Heart left ventricle (tissue), 16 donors: ENCODE measurements around the gene EYS. TPM values are rescaled to one million over a fixed set of nuclear protein-coding genes. Genes with fewer than 3 reads are reported as not detected.

ENCODE experiments used
- ATAC-seq, 4 donors: fragments of 200-7000 bp; cut with Tn5 transposase; one replicate each; pipeline ENCODE4 v1.9.1; 2020 to 2022; ENCODE audit warnings: moderate library complexity in 4 of 4, mild to moderate bottlenecking in 3 of 4, moderate number of reproducible peaks in 1 of 4
- DNase-seq, 5 donors: peaks; one replicate each; pipeline ENCODE4 v3.0.0-alpha.2; 2020
- H3K27ac ChIP-seq, 12 donors: fragments of 200-600 bp; sonication (generic) in 4 of 12; one replicate each; pipeline versions ENCODE4 v1.5.0 to v1.8.0; 2016 to 2022; ENCODE audit warnings: mild to moderate bottlenecking in 2 of 12
- H3K27me3 ChIP-seq, 9 donors: fragments of 200-600 bp; sonication (generic) in 2 of 9; one replicate each; pipeline versions ENCODE4 v1.5.1 to v1.8.0; 2016 to 2022; ENCODE audit warnings: mild to moderate bottlenecking in 3 of 9
- H3K36me3 ChIP-seq, 9 donors: fragments of 200-600 bp; sonication (generic) in 2 of 9; one replicate each; pipeline versions ENCODE4 v1.5.0 to v1.8.0; 2018 to 2022; ENCODE audit warnings: mild to moderate bottlenecking in 2 of 9
- H3K4me1 ChIP-seq, 12 donors: fragments of 200-600 bp; sonication (generic) in 4 of 12; one replicate each; pipeline versions ENCODE4 v1.5.0 to v1.8.0; 2016 to 2022; ENCODE audit warnings: mild to moderate bottlenecking in 3 of 12
- H3K4me3 ChIP-seq, 12 donors: fragments of 200-600 bp; sonication (generic) in 4 of 12; one replicate each; pipeline versions ENCODE4 v1.5.0 to v1.8.0; 2017 to 2022; ENCODE audit warnings: mild to moderate bottlenecking in 9 of 12, moderate library complexity in 4 of 12
- H3K9me3 ChIP-seq, 12 donors: fragments of 200-600 bp; sonication (generic) in 4 of 12; one replicate each; pipeline versions ENCODE4 v1.5.0 to v1.8.0; 2016 to 2022; ENCODE audit warnings: mild to moderate bottlenecking in 1 of 12
- CTCF ChIP-seq, 12 donors: fragments of 200-600 bp; sonication (generic) in 4 of 12; IDR thresholded peaks; one replicate each; pipeline versions ENCODE4 v1.5.0 to v1.8.0; 2018 to 2022; ENCODE audit warnings: antibody characterized with exemption in 12 of 12, mild to moderate bottlenecking in 5 of 12
- POLR2A ChIP-seq, 2 donors: fragments of 450-650 bp; IDR thresholded peaks; one replicate each; pipeline ENCODE4 v1.6.1; 2017; ENCODE audit warnings: antibody characterized with exemption in 2 of 2, mild to moderate bottlenecking in 2 of 2, moderate library complexity in 2 of 2
- WGBS, 4 donors: extraction: QIAGEN DNeasy Blood & Tissue Kit in 2 of 4; methylation state at CpG; one replicate each; pipeline versions ENCODE4 v1.1.5 to v1.1.7; 2013 to 2018; 5-methylcytosine and 5-hydroxymethylcytosine counted together
- intact Hi-C, 10 donors: fragments of 100-400 bp; cut with DNase I; formaldehyde crosslinking; loops; one replicate each; pipeline versions ENCODE4 v1.11.1 to v1.14.2; 2022
- polyA plus RNA-seq, 2 donors: library from polyadenylated mRNA; stranded (reverse); fragments of 200-250 nt; gene quantifications; one replicate each; pipeline ENCODE4 v1.2.3, GENCODE V29; 2013
- total RNA-seq, 9 donors: library from RNA; depleted of rRNA in 2 of 9; stranded (reverse); fragments of >200 nt in 2 of 9; fragmentation: NEBNext Ultra II Directional in 3 of 9; extraction: Animal tissue kit (Norgen Biotek cat#: 25700) in 3 of 9; gene quantifications; one replicate each; pipeline versions ENCODE4 v1.1.0 to v1.2.4, GENCODE V29; 2016 to 2023
- donor health status: ischemic (EF 13 %, LVEDD 7.1; RV severe dilation, severe dysfunction).
- donor health status: healthy with polysubstance abuse.
- donor health status: DM: no; HTN: yes; CAD: no.
- donor health status: DM: no; HTN: no; CAD: no.
- donor health status: ischemic (EF 25% LVEDD 6.9; RV normal size, moderate dysfunction).
- donor health status: ischemic (EF 25% LVEDD 5.7; RV mildly dilated, moderate dysfunction).
- donor health status: healthy.
- donor health status: DM: yes; HTN: yes; CAD: no.
- donor health status: ischemic (EF 35%, LVEDD 5.7; RV mildly dilated, moderate dysfunction).
- donor health status: nonischemic (EF 11% LVEDD 7.7; RV severe dilation, severe dysfunction).
- donor health status: DM: yes; HTN: yes; CAD: no.
- donor health status: PGD.
- donor health status: ischemic (EF 29% LVEDD 5.4; RV normal size, mild dysfunction).
- donor health status: nonischemic (EF 23%, LVEDD 6.1; RV moderate dilation, normal function).

EYS gene
- total and polyA plus RNA-seq, 11 donors = 0.07 to 0.27 (median 0.08) TPM; not detected in 8

- no peak overlapping the region for H3K27ac ChIP-seq
- WGBS, 4 donors = 85 to 98% (median 93%) methylated on average over 1 of the region's 1 CpG
- no peaks in the 10 kb centered on the region for H3K36me3 ChIP-seq
- no peak for DNase-seq
- TF ChIP-seq POLR2A (IDR thresholded peaks at IDR 0.05) (no peak), CTCF (IDR thresholded peaks at IDR 0.05) (no peak)
- intact Hi-C loops = no loop called here
- no peak for ATAC-seq
- no peak overlapping the region for H3K4me3 ChIP-seq
- H3K27me3 ChIP-seq = no peaks in the 10 kb centered on the region
- H3K9me3 ChIP-seq = no peaks in the 10 kb centered on the region
- H3K4me1 ChIP-seq = no peaks in the 10 kb centered on the region
These were observed 254.7 kb downstream of the EYS start for GRCh38 chr6:65452333-65452732.

DNA sequence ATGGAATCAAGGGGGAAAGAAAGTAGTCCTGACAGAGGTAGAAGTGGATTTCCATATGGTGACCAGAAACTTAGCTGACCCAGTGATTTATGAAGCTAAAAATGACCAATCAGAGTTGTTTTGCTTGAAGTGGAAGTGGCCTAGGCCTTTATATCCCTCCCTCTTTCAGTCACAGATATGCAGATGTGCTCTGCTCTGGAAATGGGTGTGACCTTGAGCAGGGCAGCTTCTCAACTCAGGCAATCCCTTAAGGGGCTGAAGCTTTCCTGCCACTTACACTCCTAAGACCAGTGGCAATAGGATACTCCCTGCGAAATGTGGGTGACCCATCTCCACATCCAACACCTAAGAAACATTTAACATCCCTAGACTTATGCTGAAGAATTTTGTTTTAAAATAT lies 256.6 kb downstream of the EYS start:
- H3K4me1 ChIP-seq = no peaks in the 10 kb centered on the region
- no peak for TF ChIP-seq CTCF (IDR thresholded peaks at IDR 0.05)
- no peak for TF ChIP-seq POLR2A (IDR thresholded peaks at IDR 0.05)
- no peak overlapping the region for H3K4me3 ChIP-seq
- intact Hi-C loops = no loop called here
- no peaks in the 10 kb centered on the region for H3K9me3 ChIP-seq
- WGBS, 4 donors = 87 to 96% (median 89%) methylated on average over 1 of the region's 1 CpG
- no peaks in the 10 kb centered on the region for H3K27me3 ChIP-seq
- no peak for DNase-seq
- H3K27ac ChIP-seq = no peak overlapping the region
- H3K36me3 ChIP-seq = no peaks in the 10 kb centered on the region
- no peak for ATAC-seq

- no peak for TF ChIP-seq CTCF (IDR thresholded peaks at IDR 0.05)
- intact Hi-C loops = no loop called here
- H3K4me1 ChIP-seq = no peaks in the 10 kb centered on the region
These were observed 257.1 kb downstream of the EYS start for GRCh38 chr6:65449926-65450325.

GRCh38 chr6:65448866-65449265 lies 258.2 kb downstream of the EYS start:
- Histone ChIP-seq H3K9me3 (no peaks in the 10 kb centered on the region), H3K27ac (no peak overlapping the region), H3K4me1 (no peaks in the 10 kb centered on the region), H3K4me3 (no peak overlapping the region), H3K36me3 (no peaks in the 10 kb centered on the region), H3K27me3 (no peaks in the 10 kb centered on the region)
- 52 to 61% (median 57%) methylated on average over 1 of the region's 1 CpG for WGBS, 4 donors
- intact Hi-C loops = no loop called here
- DNase-seq = no peak
- TF ChIP-seq CTCF (IDR thresholded peaks at IDR 0.05) (no peak), POLR2A (IDR thresholded peaks at IDR 0.05) (no peak)
- no peak for ATAC-seq

More at GRCh38 chr6:65449926-65450325, 257.1 kb downstream of the EYS start:
- Histone ChIP-seq H3K36me3 (no peaks in the 10 kb centered on the region), H3K9me3 (no peaks in the 10 kb centered on the region), H3K27me3 (no peaks in the 10 kb centered on the region), H3K27ac (no peak overlapping the region), H3K4me3 (no peak overlapping the region)
- DNase-seq (no peak), ATAC-seq (no peak)
- WGBS, 4 donors = 68 to 85% (median 83%) methylated on average over 1 of the region's 1 CpG
